ENCODE data around the gene RPL7A. TPM values are rescaled to one million over a fixed set of nuclear protein-coding genes. Genes with fewer than 3 reads are reported as not detected.
"Not testable (repeated sequence)": the region's sequence is repeated elsewhere in the genome, so short reads cannot be mapped to it uniquely, and the experiment has no call there.

The RPL7A gene
- total RNA-seq, 1 experiment from 2014 or later = 2,991 TPM

DNA sequence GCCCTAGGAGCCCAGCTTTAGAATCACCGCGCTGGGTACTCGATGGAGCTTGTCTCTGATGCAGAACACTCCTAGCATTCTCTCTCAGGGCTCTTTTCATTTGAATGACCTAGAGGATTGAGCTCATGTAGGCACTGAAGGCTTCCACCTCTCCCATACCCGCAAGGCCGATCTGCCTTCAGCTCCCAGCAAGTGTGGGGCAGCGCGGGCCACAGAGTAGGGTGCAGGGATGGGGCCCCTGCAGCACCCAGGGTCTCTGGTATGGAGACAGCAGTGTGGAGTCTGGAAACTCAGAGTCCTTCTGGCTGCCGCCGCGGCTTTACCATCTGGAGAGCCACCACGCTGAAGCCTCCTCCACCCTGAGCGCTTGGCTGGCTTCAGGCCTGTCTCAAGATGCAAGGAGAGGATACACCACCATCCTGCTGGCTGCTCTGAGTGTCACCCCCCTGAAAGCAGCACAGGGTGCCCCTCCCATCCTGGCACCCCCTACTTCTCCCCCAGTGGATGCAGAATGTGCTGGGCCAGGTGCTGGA lies 41.1 kb downstream of the RPL7A start:
- Histone ChIP-seq H3K36me3 (no peaks in the 10 kb centered on the region), H3K27me3 (no peaks in the 10 kb centered on the region), H3K9me3 (no peaks in the 10 kb centered on the region), H3K4me3 (no peak overlapping the region)
- no peak for DNase-seq

GRCh38 chr9:133389562-133389961 lies 41.5 kb downstream of the RPL7A start:
- Histone ChIP-seq H3K27me3 (no peaks in the 10 kb centered on the region), H3K36me3 (no peaks in the 10 kb centered on the region), H3K4me3 (no peak overlapping the region), H3K9me3 (no peaks in the 10 kb centered on the region)
- no peak for DNase-seq

DNA sequence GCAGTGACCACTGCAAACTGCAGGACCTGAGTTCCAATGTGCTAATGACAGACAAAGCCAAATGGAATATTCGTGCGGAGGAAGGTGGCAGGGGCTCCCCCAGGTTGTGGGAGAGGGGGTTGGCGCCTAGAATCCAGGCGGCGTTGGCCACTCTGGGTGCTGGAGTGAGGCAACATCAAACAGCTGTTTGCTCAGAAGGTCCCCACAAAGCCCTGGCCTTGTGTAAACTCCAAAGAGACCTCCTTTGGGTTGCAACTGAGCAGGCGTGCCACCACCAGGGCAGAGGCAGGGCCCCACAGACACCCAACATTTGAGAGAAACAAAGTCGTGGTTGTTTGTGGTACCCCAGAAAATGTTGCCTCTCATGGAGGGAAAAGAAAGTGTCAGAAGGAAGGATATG lies 42.7 kb downstream of the RPL7A start:
- Histone ChIP-seq H3K4me3 (no peak overlapping the region), H3K36me3 (no peaks in the 10 kb centered on the region), H3K9me3 (no peaks in the 10 kb centered on the region), H3K27me3 (no peaks in the 10 kb centered on the region)
- DNase-seq = no peak

- not testable (repeated sequence) for H3K36me3 ChIP-seq, H3K9me3 ChIP-seq, H3K4me3 ChIP-seq, DNase-seq, H3K27me3 ChIP-seq
Observed at GRCh38 chr9:133391449-133391848, 43.4 kb downstream of the RPL7A start.

- H3K36me3 ChIP-seq, DNase-seq, H3K4me3 ChIP-seq, H3K27me3 ChIP-seq, H3K9me3 ChIP-seq: not testable (repeated sequence)
Observed at GRCh38 chr9:133392308-133392707, 44.3 kb downstream of the RPL7A start.

- Histone ChIP-seq H3K9me3 (no peaks in the 10 kb centered on the region), H3K36me3 (no peaks in the 10 kb centered on the region), H3K27me3 (peaks cover 3% of the 10 kb centered on the region; the same call in 1 of the 2 replicates), H3K4me3 (no peak overlapping the region)
- no peak for DNase-seq
Observed at GRCh38 chr9:133393399-133393798, 45.4 kb downstream of the RPL7A start.

- Histone ChIP-seq H3K27me3 (peaks cover 3% of the 10 kb centered on the region; the same call in 1 of the 2 replicates), H3K4me3 (no peak overlapping the region), H3K9me3 (no peaks in the 10 kb centered on the region), H3K36me3 (no peaks in the 10 kb centered on the region)
- DNase-seq = no peak
Observed at GRCh38 chr9:133394687-133395271, 46.8 kb downstream of the RPL7A start.

DNA sequence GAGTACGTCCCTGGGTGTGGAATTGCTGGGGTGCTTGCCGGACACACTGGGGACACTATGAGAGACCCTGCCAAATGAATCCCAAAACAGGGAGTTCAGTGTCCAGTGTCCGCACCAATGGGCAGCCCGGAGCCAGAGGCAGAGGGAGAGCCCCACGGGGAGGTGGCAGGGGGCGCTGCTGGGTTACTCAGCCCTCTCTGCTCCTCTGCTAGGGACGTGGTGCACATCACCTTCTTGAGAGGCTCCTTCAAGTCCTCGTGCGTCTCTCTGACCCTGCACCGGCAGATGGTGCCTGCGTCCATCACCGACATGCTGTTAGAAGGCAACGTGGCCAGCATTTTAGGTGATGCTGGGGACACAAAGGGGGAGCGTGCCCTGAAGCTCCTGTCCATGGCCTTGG lies 48.9 kb downstream of the RPL7A start:
- no peak overlapping the region for H3K4me3 ChIP-seq
- DNase-seq = peak; percentile 45

DNA sequence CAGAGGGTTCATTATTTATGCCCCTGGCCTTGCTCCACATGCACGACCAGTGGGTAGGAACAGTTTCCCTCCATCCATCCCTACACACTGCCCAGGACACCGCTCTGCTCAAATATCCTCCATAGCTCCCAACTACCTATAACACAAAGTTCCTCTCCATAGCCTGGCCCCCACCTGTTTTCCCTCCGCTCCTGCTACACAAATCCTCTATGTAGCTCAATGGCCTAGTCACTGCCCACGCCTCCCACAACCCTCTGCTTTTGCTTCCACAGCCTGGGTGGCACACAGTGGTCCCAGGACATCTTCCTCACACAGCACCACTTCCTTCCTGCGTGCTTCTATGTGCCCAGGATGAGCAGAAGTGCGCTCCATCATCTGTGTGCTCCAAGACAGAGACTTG lies 49.4 kb downstream of the RPL7A start:
- H3K4me3 ChIP-seq = no peak overlapping the region
- H3K9me3 ChIP-seq = no peaks in the 10 kb centered on the region
- H3K36me3 ChIP-seq = no peaks in the 10 kb centered on the region
- peaks cover 3% of the 10 kb centered on the region; the same call in 1 of the 2 replicates for H3K27me3 ChIP-seq
- DNase-seq = no peak

More for the DNA sequence above, 48.9 kb downstream of the RPL7A start:
- peaks cover 3% of the 10 kb centered on the region; the same call in 1 of the 2 replicates for H3K27me3 ChIP-seq
- no peaks in the 10 kb centered on the region for H3K9me3 ChIP-seq
- no peaks in the 10 kb centered on the region for H3K36me3 ChIP-seq

DNA sequence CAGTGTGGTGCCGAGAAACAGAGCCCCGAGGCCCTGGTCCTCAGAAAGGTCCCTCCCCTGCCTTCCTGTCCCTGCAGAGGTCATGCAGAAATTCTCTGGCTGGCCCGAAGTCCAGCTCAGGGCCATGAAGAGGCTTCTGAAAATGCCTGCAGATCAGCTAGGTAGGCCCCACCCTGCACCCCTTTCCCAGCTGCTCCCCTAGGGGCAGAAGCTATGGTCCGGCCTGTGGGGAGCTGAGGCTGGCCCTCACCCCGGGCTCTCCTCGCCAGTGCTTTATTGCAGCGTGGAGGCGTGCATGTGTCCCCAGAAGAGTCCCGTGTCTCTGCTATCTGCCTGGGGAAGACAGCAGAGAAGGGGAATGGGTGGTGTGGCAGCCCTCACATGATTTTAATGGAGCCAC lies 49.9 kb downstream of the RPL7A start:
- H3K36me3 ChIP-seq = no peaks in the 10 kb centered on the region
- no peaks in the 10 kb centered on the region for H3K9me3 ChIP-seq
- H3K4me3 ChIP-seq = no peak overlapping the region
- peaks cover 3% of the 10 kb centered on the region; the same call in 1 of the 2 replicates for H3K27me3 ChIP-seq
- DNase-seq = no peak

GRCh38 chr9:133400292-133400691 lies 52.3 kb downstream of the RPL7A start:
- no peaks in the 10 kb centered on the region for H3K9me3 ChIP-seq
- no peak overlapping the region for H3K4me3 ChIP-seq
- peaks cover 2% of the 10 kb centered on the region for H3K36me3 ChIP-seq
- DNase-seq = no peak
- peaks cover 3% of the 10 kb centered on the region; the same call in 1 of the 2 replicates for H3K27me3 ChIP-seq

Other genes with a start within 250 kb of the RPL7A start
- 21.4 and 22.8 TPM in 2 replicates for gene RALGDS, start 227.0 kb upstream of the RPL7A start, total RNA-seq (2014; rRNA removed; shearing (Covaris generic); ENCODE audit: low replicate concordance)
- gene GBGT1, start 184.3 kb upstream of the RPL7A start, total RNA-seq (2014; rRNA removed; shearing (Covaris generic); ENCODE audit: low replicate concordance) = 7.2 and 7.6 TPM in 2 replicates
- gene OBP2B, start 139.0 kb upstream of the RPL7A start, total RNA-seq (2014; rRNA removed; shearing (Covaris generic); ENCODE audit: low replicate concordance) = not detected in 2 replicates
- not detected in 2 replicates for gene ABO, start 73.0 kb upstream of the RPL7A start, total RNA-seq (2014; rRNA removed; shearing (Covaris generic); ENCODE audit: low replicate concordance)
- gene SURF6, start 12.0 kb upstream of the RPL7A start, total RNA-seq (2014; rRNA removed; shearing (Covaris generic); ENCODE audit: low replicate concordance) = 25.1 and 28.9 TPM in 2 replicates
- 34.7 and 35.4 TPM in 2 replicates for gene MED22, start 87 bp upstream of the RPL7A start, total RNA-seq (2014; rRNA removed; shearing (Covaris generic); ENCODE audit: low replicate concordance)
- gene SURF1, start 8.3 kb downstream of the RPL7A start, total RNA-seq (2014; rRNA removed; shearing (Covaris generic); ENCODE audit: low replicate concordance) = 37.4 and 48.4 TPM in 2 replicates
- gene SURF2, start 8.3 kb downstream of the RPL7A start, total RNA-seq (2014; rRNA removed; shearing (Covaris generic); ENCODE audit: low replicate concordance) = 28.5 and 47.2 TPM in 2 replicates
- gene SURF4, start 27.8 kb downstream of the RPL7A start, total RNA-seq (2014; rRNA removed; shearing (Covaris generic); ENCODE audit: low replicate concordance) = 301 and 417 TPM in 2 replicates
- gene STKLD1, start 28.1 kb downstream of the RPL7A start, total RNA-seq (2014; rRNA removed; shearing (Covaris generic); ENCODE audit: low replicate concordance) = not detected in 2 replicates
- 32.8 and 36.0 TPM in 2 replicates for gene REXO4, start 69.8 kb downstream of the RPL7A start, total RNA-seq (2014; rRNA removed; shearing (Covaris generic); ENCODE audit: low replicate concordance)
- gene ADAMTS13, start 74.1 kb downstream of the RPL7A start, total RNA-seq (2014; rRNA removed; shearing (Covaris generic); ENCODE audit: low replicate concordance) = 1.1 and 2.0 TPM in 2 replicates
- gene CACFD1, start 111.8 kb downstream of the RPL7A start, total RNA-seq (2014; rRNA removed; shearing (Covaris generic); ENCODE audit: low replicate concordance) = 3.9 and 5.6 TPM in 2 replicates
- gene SLC2A6, start 130.9 kb downstream of the RPL7A start, total RNA-seq (2014; rRNA removed; shearing (Covaris generic); ENCODE audit: low replicate concordance) = 3.5 and 7.6 TPM in 2 replicates
- not detected in 2 replicates for gene MYMK, start 176.7 kb downstream of the RPL7A start, total RNA-seq (2014; rRNA removed; shearing (Covaris generic); ENCODE audit: low replicate concordance)
- gene ADAMTSL2, start 186.5 kb downstream of the RPL7A start, total RNA-seq (2014; rRNA removed; shearing (Covaris generic); ENCODE audit: low replicate concordance) = 0.10 and 0.72 TPM in 2 replicates

All from MG63 (cell line).